ENCODE results near the gene B2M. TPM values are rescaled to one million over a fixed set of nuclear protein-coding genes. Genes with fewer than 3 reads are reported as not detected.

The B2M gene
- total and polyA plus RNA-seq, 10 of the 15 experiments (the other 5 are each of a cell fraction or from before 2014, with no cell fraction given): 2,901 to 22,794 (median 8,374) TPM

DNA sequence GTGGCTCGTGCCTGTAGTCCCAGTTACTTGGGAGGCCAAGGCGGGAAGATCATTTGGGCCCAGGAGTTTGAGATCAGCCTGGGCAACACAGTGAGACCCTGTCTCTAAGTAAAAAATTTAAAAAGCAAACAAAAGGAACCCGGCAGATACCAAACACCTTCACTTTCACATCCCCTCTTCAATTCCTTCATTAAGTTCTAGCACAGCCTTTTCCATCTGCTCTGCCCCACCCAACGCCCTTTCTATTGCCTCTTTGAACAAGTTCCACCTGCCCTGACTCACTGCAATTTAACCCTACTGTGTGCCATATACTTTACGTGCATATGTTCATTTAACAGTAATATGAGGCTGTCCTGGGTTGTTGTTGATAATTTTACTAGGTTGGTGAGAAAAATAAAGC, 35.4 kb upstream of the B2M start:
- BruUV-seq (replicated peaks): no TSS peak
- no peak for ATAC-seq
- Histone ChIP-seq H3K79me2 (ENCODE audit: control insufficient read depth, insufficient read depth, low read length) (no peaks in the 10 kb centered on the region), H3K27me3 (replicated peaks in 1 of 2; ENCODE audit: control insufficient read depth in 2 of 2, insufficient read depth in 2 of 2, low read length in 1 of 2) (no peaks in the 10 kb centered on the region), H3K27ac (ENCODE audit: control insufficient read depth, insufficient read depth) (peak overlapping the region; percentile 24), H3K36me3 (ENCODE audit: control insufficient read depth in 2 of 2, insufficient read depth in 2 of 2, low read length in 1 of 2) (no peaks in the 10 kb centered on the region), H3K9me3 (replicated peaks; ENCODE audit: control insufficient read depth, insufficient read depth, low read length) (no peaks in the 10 kb centered on the region; the same call in 2 of the 3 replicates), H3K9ac (ENCODE audit: control insufficient read depth, insufficient read depth, low read length) (no peak overlapping the region), H3K4me3 (no peak overlapping the region), H3K4me1 (ENCODE audit: control insufficient read depth, insufficient read depth, low read length) (peaks cover 61% of the 10 kb centered on the region), H3K4me2 (ENCODE audit: control insufficient read depth, insufficient read depth) (peak overlapping the region; percentile 61), H2AFZ (ENCODE audit: control insufficient read depth, low read depth, low read length) (no peak overlapping the region), H4K20me1 (ENCODE audit: control insufficient read depth, insufficient read depth) (no peaks in the 10 kb centered on the region)
- DNase-seq (ENCODE audit: low read depth, low spot score): no peak
- ChIA-PET CTCF (no interaction called here), POLR2A (interaction anchor here (0.6 kb wide), 1 partner anchor 387 kb away, joined by 4 read pairs; the partner anchor contains the start of gene GOLM2), RAD21 (ENCODE audit: unreplicated experiment) (no interaction called here), SMC1A (ENCODE audit: uncharacterized antibody, unreplicated experiment) (interaction anchor here (2.8 kb wide), 1 partner anchor 8 kb away, joined by 21 read pairs; no protein-coding TSS in a partner anchor)
- intact Hi-C loops (cut with micrococcal nuclease; ENCODE audit: unreplicated experiment): no loop called here
- in situ Hi-C loops (cut with MboI): no loop called here
- TF ChIP-seq, protein P1, sequence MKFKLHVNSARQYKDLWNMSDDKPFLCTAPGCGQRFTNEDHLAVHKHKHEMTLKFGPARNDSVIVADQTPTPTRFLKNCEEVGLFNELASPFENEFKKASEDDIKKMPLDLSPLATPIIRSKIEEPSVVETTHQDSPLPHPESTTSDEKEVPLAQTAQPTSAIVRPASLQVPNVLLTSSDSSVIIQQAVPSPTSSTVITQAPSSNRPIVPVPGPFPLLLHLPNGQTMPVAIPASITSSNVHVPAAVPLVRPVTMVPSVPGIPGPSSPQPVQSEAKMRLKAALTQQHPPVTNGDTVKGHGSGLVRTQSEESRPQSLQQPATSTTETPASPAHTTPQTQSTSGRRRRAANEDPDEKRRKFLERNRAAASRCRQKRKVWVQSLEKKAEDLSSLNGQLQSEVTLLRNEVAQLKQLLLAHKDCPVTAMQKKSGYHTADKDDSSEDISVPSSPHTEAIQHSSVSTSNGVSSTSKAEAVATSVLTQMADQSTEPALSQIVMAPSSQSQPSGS (IDR thresholded peaks at IDR 0.05; ENCODE audit: low read length): no peak
- TF ChIP-seq SPI1 (IDR thresholded peaks at IDR 0.05; ENCODE audit: borderline replicate concordance, insufficient read depth, low read depth, low read length): peak; percentile 9; the same call in 1 of the 2 replicates
- 72% methylated on average over 5 of the region's 5 CpGs for WGBS (ENCODE audit: insufficient coverage, insufficient replicate concordance, low lambda C conversion rate, missing lambda C conversion rate)
- FAIRE-seq: no peak

DNA sequence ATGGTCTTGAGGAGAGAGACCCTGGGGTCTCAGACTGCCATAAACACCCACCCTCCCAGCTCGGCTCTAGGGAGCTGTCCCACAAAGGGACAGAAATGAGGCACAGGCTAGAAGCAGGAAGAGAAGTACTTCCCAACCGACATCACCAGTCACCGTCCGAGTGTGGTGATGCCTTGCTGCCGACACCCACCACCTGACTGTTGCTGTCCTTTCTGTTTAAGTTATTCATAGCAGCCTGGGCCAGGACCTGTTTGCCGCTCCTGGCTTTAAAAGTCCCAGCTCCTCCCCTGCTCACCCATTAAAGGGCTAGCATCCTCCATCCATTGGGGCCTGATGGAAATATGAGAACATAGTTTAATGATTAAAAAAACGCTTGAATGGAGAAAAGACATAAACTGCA, 34.6 kb upstream of the B2M start:
- no peak for ATAC-seq
- H3K4me2 ChIP-seq (ENCODE audit: control insufficient read depth, insufficient read depth): peak overlapping the region; percentile 26
- H4K20me1 ChIP-seq (ENCODE audit: control insufficient read depth, insufficient read depth): no peaks in the 10 kb centered on the region
- no peaks in the 10 kb centered on the region for H3K27me3 ChIP-seq (replicated peaks in 1 of 2; ENCODE audit: control insufficient read depth in 2 of 2, insufficient read depth in 2 of 2, low read length in 1 of 2)
- H3K27ac ChIP-seq (ENCODE audit: control insufficient read depth, insufficient read depth): peak overlapping the region; percentile 52; the same call in 1 of the 2 replicates
- RAD21 ChIA-PET (ENCODE audit: unreplicated experiment): interaction anchor here (0.7 to 1.9 kb wide), 5 partner anchors 9 to 205 kb away, joined by 3 to 11 read pairs (median 6); partner anchors contain the start of genes B2M, PATL2 and SPG11
- POLR2A ChIA-PET: interaction anchor here (0.5 to 2.7 kb wide), 5 partner anchors 10 to 388 kb away, joined by 3 to 17 read pairs (median 7); partner anchors contain the start of genes B2M, GOLM2 and PATL2
- peak overlapping the region; percentile 38 for H2AFZ ChIP-seq (ENCODE audit: control insufficient read depth, low read depth, low read length)
- in situ Hi-C loops (cut with MboI): no loop called here
- no peaks in the 10 kb centered on the region for H3K36me3 ChIP-seq (ENCODE audit: control insufficient read depth in 2 of 2, insufficient read depth in 2 of 2, low read length in 1 of 2)
- no peaks in the 10 kb centered on the region; the same call in 2 of the 3 replicates for H3K9me3 ChIP-seq (replicated peaks; ENCODE audit: control insufficient read depth, insufficient read depth, low read length)
- SMC1A ChIA-PET (ENCODE audit: uncharacterized antibody, unreplicated experiment): interaction anchor here (1.1 to 2.8 kb wide), 8 partner anchors 9 to 59 kb away, joined by 4 to 21 read pairs (median 6); partner anchors contain the start of genes B2M, PATL2, SPG11 and TRIM69
- intact Hi-C loops (cut with micrococcal nuclease; ENCODE audit: unreplicated experiment): no loop called here
- CTCF ChIA-PET: interaction anchor here (1.3 to 1.9 kb wide), 3 partner anchors 13 to 60 kb away, joined by 4 to 8 read pairs (median 6); partner anchors contain the start of genes B2M, PATL2, SPG11 and TRIM69
- no peak for FAIRE-seq
- H3K9ac ChIP-seq (ENCODE audit: control insufficient read depth, insufficient read depth, low read length): peak overlapping the region; percentile 13; the same call in 1 of the 2 replicates
- H3K79me2 ChIP-seq (ENCODE audit: control insufficient read depth, insufficient read depth, low read length): no peaks in the 10 kb centered on the region
- H3K4me1 ChIP-seq (ENCODE audit: control insufficient read depth, insufficient read depth, low read length): peaks cover 53% of the 10 kb centered on the region
- DNase-seq (ENCODE audit: low read depth, low spot score): no peak
- 98% methylated on average over 7 of the region's 7 CpGs for WGBS (ENCODE audit: insufficient coverage, insufficient replicate concordance, low lambda C conversion rate, missing lambda C conversion rate)
- H3K4me3 ChIP-seq: no peak overlapping the region
- BruUV-seq (replicated peaks): no TSS peak
- peak; percentile 45; the same call in 1 of the 2 replicates for TF ChIP-seq POLR2A (IDR thresholded peaks at IDR 0.05; ENCODE audit: low read depth, low read length)
- no peak for TF ChIP-seq EP300 (IDR thresholded peaks at IDR 0.05; ENCODE audit: borderline replicate concordance in 1 of 2, control insufficient read depth in 1 of 2, low read depth in 2 of 2, low read length in 2 of 2)
- TF ChIP-seq, protein P2, sequence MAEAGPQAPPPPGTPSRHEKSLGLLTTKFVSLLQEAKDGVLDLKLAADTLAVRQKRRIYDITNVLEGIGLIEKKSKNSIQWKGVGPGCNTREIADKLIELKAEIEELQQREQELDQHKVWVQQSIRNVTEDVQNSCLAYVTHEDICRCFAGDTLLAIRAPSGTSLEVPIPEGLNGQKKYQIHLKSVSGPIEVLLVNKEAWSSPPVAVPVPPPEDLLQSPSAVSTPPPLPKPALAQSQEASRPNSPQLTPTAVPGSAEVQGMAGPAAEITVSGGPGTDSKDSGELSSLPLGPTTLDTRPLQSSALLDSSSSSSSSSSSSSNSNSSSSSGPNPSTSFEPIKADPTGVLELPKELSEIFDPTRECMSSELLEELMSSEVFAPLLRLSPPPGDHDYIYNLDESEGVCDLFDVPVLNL (IDR thresholded peaks at IDR 0.05; ENCODE audit: low read depth, low read length): peak; percentile 41; the same call in 1 of the 2 replicates
- TF ChIP-seq, protein P3, sequence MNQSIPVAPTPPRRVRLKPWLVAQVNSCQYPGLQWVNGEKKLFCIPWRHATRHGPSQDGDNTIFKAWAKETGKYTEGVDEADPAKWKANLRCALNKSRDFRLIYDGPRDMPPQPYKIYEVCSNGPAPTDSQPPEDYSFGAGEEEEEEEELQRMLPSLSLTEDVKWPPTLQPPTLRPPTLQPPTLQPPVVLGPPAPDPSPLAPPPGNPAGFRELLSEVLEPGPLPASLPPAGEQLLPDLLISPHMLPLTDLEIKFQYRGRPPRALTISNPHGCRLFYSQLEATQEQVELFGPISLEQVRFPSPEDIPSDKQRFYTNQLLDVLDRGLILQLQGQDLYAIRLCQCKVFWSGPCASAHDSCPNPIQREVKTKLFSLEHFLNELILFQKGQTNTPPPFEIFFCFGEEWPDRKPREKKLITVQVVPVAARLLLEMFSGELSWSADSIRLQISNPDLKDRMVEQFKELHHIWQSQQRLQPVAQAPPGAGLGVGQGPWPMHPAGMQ (IDR thresholded peaks at IDR 0.05; ENCODE audit: borderline replicate concordance): no peak
- no peak for TF ChIP-seq CEBPB (IDR thresholded peaks at IDR 0.05; ENCODE audit: borderline replicate concordance in 1 of 2, low read depth in 2 of 2, low read length in 2 of 2)
